ENCODE results near the gene SLC30A4.
A peak's percentile ranks its signal among the peaks of the same experiment; 100 is the strongest.

The SLC30A4 gene

GRCh38 chr15:45442507-45443135, 79.9 kb downstream of the SLC30A4 start:
- no peak for DNase-seq (ENCODE audit: low read depth, low spot score)
- POLR2A ChIA-PET: no interaction called here
- CTCF ChIA-PET: interaction anchor here (1.2 to 2.3 kb wide), 3 partner anchors 12 to 171 kb away, joined by 5 to 12 read pairs (median 6); no protein-coding TSS in a partner anchor
- TF ChIP-seq CTCF (IDR thresholded peaks at IDR 0.05; ENCODE audit: insufficient read depth, low read length, missing control alignments): peak; percentile 10
- no peak overlapping the region for H3K4me3 ChIP-seq (ENCODE audit: low read depth, low read length)

- no peak overlapping the region for H3K4me3 ChIP-seq (ENCODE audit: low read depth, low read length)
- DNase-seq (ENCODE audit: low read depth, low spot score): no peak
- CTCF ChIA-PET: interaction anchor here (1.4 to 2.3 kb wide), 3 partner anchors 9 to 26 kb away, joined by 5 to 12 read pairs (median 5); no protein-coding TSS in a partner anchor
- POLR2A ChIA-PET: interaction anchor here (0.6 kb wide), 1 partner anchor 8 kb away, joined by 3 read pairs; no protein-coding TSS in a partner anchor
- no peak for TF ChIP-seq CTCF (IDR thresholded peaks at IDR 0.05; ENCODE audit: insufficient read depth, low read length, missing control alignments)
Measured at GRCh38 chr15:45441686-45442085, 80.9 kb downstream of the SLC30A4 start.

GRCh38 chr15:45441036-45441435, 81.5 kb downstream of the SLC30A4 start:
- CTCF ChIA-PET: interaction anchor here (1.4 kb wide), 1 partner anchor 8 kb away, joined by 5 read pairs; no protein-coding TSS in a partner anchor
- TF ChIP-seq CTCF (IDR thresholded peaks at IDR 0.05; ENCODE audit: insufficient read depth, low read length, missing control alignments): no peak
- no peak overlapping the region for H3K4me3 ChIP-seq (ENCODE audit: low read depth, low read length)
- DNase-seq (ENCODE audit: low read depth, low spot score): no peak
- POLR2A ChIA-PET: no interaction called here

GRCh38 chr15:45439521-45440260, 82.9 kb downstream of the SLC30A4 start:
- no peak for DNase-seq (ENCODE audit: low read depth, low spot score)

GRCh38 chr15:45435124-45435903, 87.2 kb downstream of the SLC30A4 start:
- H3K4me3 ChIP-seq (ENCODE audit: low read depth, low read length): no peak overlapping the region
- CTCF ChIA-PET: interaction anchor here (1.5 kb wide), 1 partner anchor 179 kb away, joined by 7 read pairs; no protein-coding TSS in a partner anchor
- no peak for TF ChIP-seq CTCF (IDR thresholded peaks at IDR 0.05; ENCODE audit: insufficient read depth, low read length, missing control alignments)
- no peak for DNase-seq (ENCODE audit: low read depth, low spot score)
- POLR2A ChIA-PET: no interaction called here

More at GRCh38 chr15:45439521-45440260, 82.9 kb downstream of the SLC30A4 start:
- TF ChIP-seq CTCF (IDR thresholded peaks at IDR 0.05; ENCODE audit: insufficient read depth, low read length, missing control alignments): no peak
- ChIA-PET CTCF (no interaction called here), POLR2A (no interaction called here)
- H3K4me3 ChIP-seq (ENCODE audit: low read depth, low read length): no peak overlapping the region

All from AG04449 (cell line).